PFSK-1 (cell line): ENCODE measurements around the gene EPM2A. TPM values are rescaled to one million over a fixed set of nuclear protein-coding genes. Genes with fewer than 3 reads are reported as not detected.

ENCODE experiments used
- FOXP2 ChIP-seq: optimal IDR thresholded peaks from 2 replicates; pipeline ENCODE3; 2011; ENCODE audit warnings: borderline replicate concordance, control low read depth, inconsistent platforms; ENCODE audit not compliant: insufficient read depth; ENCODE audit errors: extremely low read length, extremely low read depth
- POLR2AphosphoS5 ChIP-seq: IDR thresholded peaks from 2 replicates; pipeline ENCODE4 v1.6.1; 2012; ENCODE audit warnings: low read depth, mild to moderate bottlenecking, control low read depth, low read length, moderate library complexity
- SIN3A ChIP-seq: IDR thresholded peaks from 2 replicates; pipeline ENCODE4 v1.6.1; 2012; ENCODE audit warnings: mild to moderate bottlenecking, low read length, moderate library complexity, borderline replicate concordance; ENCODE audit not compliant: insufficient read depth
- TAF1 ChIP-seq: IDR thresholded peaks from 2 replicates; pipeline ENCODE4 v1.6.1; 2012; ENCODE audit warnings: low read length, control low read depth, borderline replicate concordance; ENCODE audit not compliant: insufficient read depth
- polyA plus RNA-seq: library from polyadenylated mRNA; unstranded; fragments of >200 nt; gene quantifications from one replicate; pipeline ENCODE4 v1.2.1, GENCODE V29; 2012; ENCODE audit warnings: low read depth, missing spikeins; ENCODE audit not compliant: insufficient read length
- TF ChIP-seq, protein P1 (sequence below), 2 experiments: IDR thresholded peaks; 2 replicates each; pipeline versions ENCODE4 v1.6.1 to v1.8.0; 2011 to 2012; ENCODE audit warnings: low read depth in 2 of 2, low read length in 2 of 2, control low read depth in 1 of 2, inconsistent platforms in 1 of 2, mild to moderate bottlenecking in 1 of 2, moderate library complexity in 1 of 2; ENCODE audit not compliant: insufficient read depth in 1 of 2

EPM2A gene
- polyA plus RNA-seq = 2.4 TPM

- TF ChIP-seq, protein P1, sequence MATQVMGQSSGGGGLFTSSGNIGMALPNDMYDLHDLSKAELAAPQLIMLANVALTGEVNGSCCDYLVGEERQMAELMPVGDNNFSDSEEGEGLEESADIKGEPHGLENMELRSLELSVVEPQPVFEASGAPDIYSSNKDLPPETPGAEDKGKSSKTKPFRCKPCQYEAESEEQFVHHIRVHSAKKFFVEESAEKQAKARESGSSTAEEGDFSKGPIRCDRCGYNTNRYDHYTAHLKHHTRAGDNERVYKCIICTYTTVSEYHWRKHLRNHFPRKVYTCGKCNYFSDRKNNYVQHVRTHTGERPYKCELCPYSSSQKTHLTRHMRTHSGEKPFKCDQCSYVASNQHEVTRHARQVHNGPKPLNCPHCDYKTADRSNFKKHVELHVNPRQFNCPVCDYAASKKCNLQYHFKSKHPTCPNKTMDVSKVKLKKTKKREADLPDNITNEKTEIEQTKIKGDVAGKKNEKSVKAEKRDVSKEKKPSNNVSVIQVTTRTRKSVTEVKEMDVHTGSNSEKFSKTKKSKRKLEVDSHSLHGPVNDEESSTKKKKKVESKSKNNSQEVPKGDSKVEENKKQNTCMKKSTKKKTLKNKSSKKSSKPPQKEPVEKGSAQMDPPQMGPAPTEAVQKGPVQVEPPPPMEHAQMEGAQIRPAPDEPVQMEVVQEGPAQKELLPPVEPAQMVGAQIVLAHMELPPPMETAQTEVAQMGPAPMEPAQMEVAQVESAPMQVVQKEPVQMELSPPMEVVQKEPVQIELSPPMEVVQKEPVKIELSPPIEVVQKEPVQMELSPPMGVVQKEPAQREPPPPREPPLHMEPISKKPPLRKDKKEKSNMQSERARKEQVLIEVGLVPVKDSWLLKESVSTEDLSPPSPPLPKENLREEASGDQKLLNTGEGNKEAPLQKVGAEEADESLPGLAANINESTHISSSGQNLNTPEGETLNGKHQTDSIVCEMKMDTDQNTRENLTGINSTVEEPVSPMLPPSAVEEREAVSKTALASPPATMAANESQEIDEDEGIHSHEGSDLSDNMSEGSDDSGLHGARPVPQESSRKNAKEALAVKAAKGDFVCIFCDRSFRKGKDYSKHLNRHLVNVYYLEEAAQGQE (IDR thresholded peaks at IDR 0.05; ENCODE audit: insufficient read depth in 1 of 2, low read depth in 2 of 2, low read length in 2 of 2) = no peak; a peak in 1 of 4 replicates
- TF ChIP-seq POLR2AphosphoS5 = peak; percentile 27; the same call in 1 of the 2 replicates
Measured at GRCh38 chr6:145735356-145736165, at the start of gene EPM2A. Gene EPM2A, minus strand, starts transcription at chr6:145735520. Its CDS starts 22 bp downstream, at chr6:145735498.

DNA sequence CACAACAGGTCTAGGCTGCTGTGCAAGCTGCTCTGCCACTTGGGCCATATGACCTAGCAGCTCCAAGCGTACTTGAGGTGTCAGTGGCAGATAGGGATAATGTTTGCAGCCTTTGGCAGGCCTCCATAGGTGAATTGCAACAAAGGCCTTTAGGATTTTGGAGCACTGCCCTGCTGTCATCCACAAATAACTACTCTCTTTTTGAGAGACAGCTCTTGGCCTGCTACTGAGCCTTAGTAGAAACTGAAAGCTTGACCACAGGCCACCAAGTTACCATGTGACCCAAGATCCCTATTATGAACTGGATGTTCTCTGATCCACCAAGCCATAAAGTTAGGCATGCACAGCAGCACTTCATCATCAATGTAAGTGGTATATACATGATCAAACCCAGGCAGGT is 49.4 kb upstream of the EPM2A start:
- TF ChIP-seq TAF1 (no peak), FOXP2 (no peak), SIN3A (no peak), POLR2AphosphoS5 (no peak)
- TF ChIP-seq, protein P1 (IDR thresholded peaks at IDR 0.05; ENCODE audit: insufficient read depth in 1 of 2, low read depth in 2 of 2, low read length in 2 of 2) = no peak

DNA sequence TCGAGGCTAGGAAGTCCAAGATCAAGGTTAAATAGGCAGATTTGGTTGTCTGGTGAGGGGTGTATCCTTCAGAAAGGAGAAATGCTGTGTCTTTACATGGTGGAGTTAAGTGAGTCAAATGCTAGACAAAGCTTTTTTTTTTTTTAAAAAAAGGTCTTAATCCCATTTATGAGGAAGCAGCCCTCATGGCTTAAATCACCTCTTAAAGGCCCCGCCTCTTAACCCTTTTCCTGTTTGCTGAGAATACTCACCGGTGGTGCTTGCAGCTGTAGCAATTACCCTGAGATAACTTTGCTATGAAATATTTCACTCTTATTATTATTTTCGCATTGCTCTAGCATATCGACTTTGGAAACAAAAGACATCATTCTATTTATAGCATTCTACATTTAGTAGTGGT is 48.5 kb upstream of the EPM2A start:
- no peak for TF ChIP-seq POLR2AphosphoS5
- no peak for TF ChIP-seq FOXP2
- TF ChIP-seq, protein P1 (IDR thresholded peaks at IDR 0.05; ENCODE audit: insufficient read depth in 1 of 2, low read depth in 2 of 2, low read length in 2 of 2) = no peak
- no peak for TF ChIP-seq SIN3A
- no peak for TF ChIP-seq TAF1

DNA sequence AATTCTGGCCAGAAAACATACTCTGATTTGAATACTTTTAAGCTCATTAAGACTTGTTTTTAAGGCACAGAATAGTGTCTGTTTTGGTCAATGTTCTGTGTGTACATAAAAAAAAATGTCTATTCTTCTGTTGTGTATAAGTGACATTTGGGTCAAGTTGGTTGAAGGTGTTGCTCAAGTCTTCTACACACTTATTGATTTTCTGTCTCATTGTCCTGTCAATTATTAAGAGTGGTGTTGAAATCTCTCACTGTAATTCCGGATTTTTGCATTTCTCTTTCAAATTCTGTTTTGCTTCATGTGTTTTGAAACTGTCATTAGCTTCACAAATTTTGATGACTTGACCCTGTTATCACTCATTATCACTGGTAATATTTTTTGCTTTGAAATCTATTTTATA is 37.5 kb upstream of the EPM2A start:
- TF ChIP-seq TAF1 (no peak), POLR2AphosphoS5 (no peak), FOXP2 (no peak), SIN3A (no peak)
- TF ChIP-seq, protein P1 (IDR thresholded peaks at IDR 0.05; ENCODE audit: insufficient read depth in 1 of 2, low read depth in 2 of 2, low read length in 2 of 2) = no peak

GRCh38 chr6:145765449-145765848 is 30.1 kb upstream of the EPM2A start:
- TF ChIP-seq FOXP2 (no peak), TAF1 (no peak)
- TF ChIP-seq, protein P1 (IDR thresholded peaks at IDR 0.05; ENCODE audit: insufficient read depth in 1 of 2, low read depth in 2 of 2, low read length in 2 of 2) = no peak
